ENCODE results near the gene DOCK8. TPM values are rescaled to one million over a fixed set of nuclear protein-coding genes. Genes with fewer than 3 reads are reported as not detected.

The DOCK8 gene
- total RNA-seq, 1 experiment from 2014 or later = 0.37 TPM

DNA sequence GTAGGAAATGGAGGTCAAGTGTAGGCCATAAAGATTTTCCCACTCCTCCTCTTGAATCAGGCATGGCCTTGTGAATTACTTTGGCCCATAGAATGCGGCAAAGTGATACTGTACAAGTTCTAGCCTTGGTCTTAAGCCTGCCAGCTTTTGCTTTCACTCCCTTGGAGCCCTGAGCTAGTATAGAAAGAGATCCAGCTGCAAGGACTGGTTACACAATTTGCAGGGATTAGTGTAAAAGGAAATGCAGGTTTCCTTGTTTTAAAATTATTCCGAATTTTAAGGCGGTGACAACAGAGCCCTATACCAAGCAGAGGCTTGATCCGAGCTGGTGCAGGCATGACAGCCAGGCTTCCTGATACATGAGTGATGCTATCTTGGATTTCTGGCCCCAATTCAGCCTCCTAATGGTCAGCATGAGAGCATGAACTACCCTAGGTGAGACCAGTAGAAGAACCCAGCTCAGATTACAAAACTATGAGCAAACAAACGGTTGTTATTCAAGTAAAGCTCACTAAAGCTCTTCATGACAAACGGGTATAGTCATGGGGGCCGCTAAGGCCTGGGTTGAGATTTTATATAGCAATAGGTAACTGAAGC, 257.9 kb downstream of the DOCK8 start:
- Histone ChIP-seq H3K9me3 (ENCODE audit: control insufficient read depth in 1 of 2, insufficient read depth in 1 of 2, low read depth in 1 of 2, low read length in 2 of 2) (no peaks in the 10 kb centered on the region), H4K20me1 (ENCODE audit: insufficient read depth) (no peaks in the 10 kb centered on the region), H3K9ac (ENCODE audit: low read length) (no peak overlapping the region), H3K4me1 (ENCODE audit: control insufficient read depth in 1 of 2, insufficient read depth in 2 of 2, low read length in 2 of 2) (peaks cover 6 to 22% of the 10 kb centered on the region in 2 experiments; a peak in 3 of 4 replicates), H3K79me2 (ENCODE audit: insufficient read depth, low read length) (no peaks in the 10 kb centered on the region), H2AFZ (ENCODE audit: low read depth, low read length, poor library complexity, severe bottlenecking) (no peak overlapping the region), H3K4me2 (ENCODE audit: low read length) (no peak overlapping the region), H3K4me3 (replicated peaks in 1 of 2; ENCODE audit: low read depth in 1 of 2, low read length in 2 of 2) (no peak overlapping the region), H3K9me2 (ENCODE audit: insufficient read depth) (no peaks in the 10 kb centered on the region), H3K36me3 (ENCODE audit: control insufficient read depth in 1 of 2, insufficient read depth in 2 of 2, low read length in 2 of 2) (no peaks in the 10 kb centered on the region), H3K27ac (ENCODE audit: low read depth, low read length) (no peak overlapping the region), H3K27me3 (ENCODE audit: insufficient read depth, low read length) (no peaks in the 10 kb centered on the region)
- ATAC-seq = no peak
- ChIA-PET RAD21 (ENCODE audit: low non-redundant PET in 1 of 2, low total read pairs in 2 of 2, uncharacterized antibody in 2 of 2, unreplicated experiment in 2 of 2) (no interaction called here), POLR2A (no interaction called here), CTCF (no interaction called here)
- intact Hi-C loops (cut with micrococcal nuclease) = no loop called here
- no peak for DNase-seq (ENCODE audit: low read depth, low spot score)
- no TSS peak for BruUV-seq (replicated peaks)
- TF ChIP-seq, protein P1, sequence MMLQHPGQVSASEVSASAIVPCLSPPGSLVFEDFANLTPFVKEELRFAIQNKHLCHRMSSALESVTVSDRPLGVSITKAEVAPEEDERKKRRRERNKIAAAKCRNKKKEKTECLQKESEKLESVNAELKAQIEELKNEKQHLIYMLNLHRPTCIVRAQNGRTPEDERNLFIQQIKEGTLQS (IDR thresholded peaks at IDR 0.05) = no peak
- TF ChIP-seq POLR2AphosphoS5 (IDR thresholded peaks at IDR 0.05; ENCODE audit: low read depth, low read length) (no peak), RAD21 (IDR thresholded peaks at IDR 0.05; ENCODE audit: low read depth) (no peak), SP1 (IDR thresholded peaks at IDR 0.05; ENCODE audit: low read depth) (no peak), YY1 (IDR thresholded peaks at IDR 0.05; ENCODE audit: extremely low read depth, insufficient replicate concordance, low read depth, low read length) (no peak), JUND (IDR thresholded peaks at IDR 0.05) (no peak), FOSL1 (IDR thresholded peaks at IDR 0.05; ENCODE audit: low read depth) (no peak), CBX3 (IDR thresholded peaks at IDR 0.05; ENCODE audit: low read depth) (no peak), ZNF274 (IDR thresholded peaks at IDR 0.05; ENCODE audit: low read depth, low read length) (no peak), CEBPB (IDR thresholded peaks at IDR 0.05; ENCODE audit: low read depth) (no peak), TCF7L2 (IDR thresholded peaks at IDR 0.05; ENCODE audit: borderline replicate concordance, extremely low read depth, insufficient read depth, insufficient read length) (no peak), EZH2phosphoT487 (IDR thresholded peaks at IDR 0.05; ENCODE audit: borderline replicate concordance) (no peak)
- TF ChIP-seq, protein P2, sequence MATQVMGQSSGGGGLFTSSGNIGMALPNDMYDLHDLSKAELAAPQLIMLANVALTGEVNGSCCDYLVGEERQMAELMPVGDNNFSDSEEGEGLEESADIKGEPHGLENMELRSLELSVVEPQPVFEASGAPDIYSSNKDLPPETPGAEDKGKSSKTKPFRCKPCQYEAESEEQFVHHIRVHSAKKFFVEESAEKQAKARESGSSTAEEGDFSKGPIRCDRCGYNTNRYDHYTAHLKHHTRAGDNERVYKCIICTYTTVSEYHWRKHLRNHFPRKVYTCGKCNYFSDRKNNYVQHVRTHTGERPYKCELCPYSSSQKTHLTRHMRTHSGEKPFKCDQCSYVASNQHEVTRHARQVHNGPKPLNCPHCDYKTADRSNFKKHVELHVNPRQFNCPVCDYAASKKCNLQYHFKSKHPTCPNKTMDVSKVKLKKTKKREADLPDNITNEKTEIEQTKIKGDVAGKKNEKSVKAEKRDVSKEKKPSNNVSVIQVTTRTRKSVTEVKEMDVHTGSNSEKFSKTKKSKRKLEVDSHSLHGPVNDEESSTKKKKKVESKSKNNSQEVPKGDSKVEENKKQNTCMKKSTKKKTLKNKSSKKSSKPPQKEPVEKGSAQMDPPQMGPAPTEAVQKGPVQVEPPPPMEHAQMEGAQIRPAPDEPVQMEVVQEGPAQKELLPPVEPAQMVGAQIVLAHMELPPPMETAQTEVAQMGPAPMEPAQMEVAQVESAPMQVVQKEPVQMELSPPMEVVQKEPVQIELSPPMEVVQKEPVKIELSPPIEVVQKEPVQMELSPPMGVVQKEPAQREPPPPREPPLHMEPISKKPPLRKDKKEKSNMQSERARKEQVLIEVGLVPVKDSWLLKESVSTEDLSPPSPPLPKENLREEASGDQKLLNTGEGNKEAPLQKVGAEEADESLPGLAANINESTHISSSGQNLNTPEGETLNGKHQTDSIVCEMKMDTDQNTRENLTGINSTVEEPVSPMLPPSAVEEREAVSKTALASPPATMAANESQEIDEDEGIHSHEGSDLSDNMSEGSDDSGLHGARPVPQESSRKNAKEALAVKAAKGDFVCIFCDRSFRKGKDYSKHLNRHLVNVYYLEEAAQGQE (IDR thresholded peaks at IDR 0.05; ENCODE audit: low read depth) = no peak
- TF ChIP-seq, protein P3, sequence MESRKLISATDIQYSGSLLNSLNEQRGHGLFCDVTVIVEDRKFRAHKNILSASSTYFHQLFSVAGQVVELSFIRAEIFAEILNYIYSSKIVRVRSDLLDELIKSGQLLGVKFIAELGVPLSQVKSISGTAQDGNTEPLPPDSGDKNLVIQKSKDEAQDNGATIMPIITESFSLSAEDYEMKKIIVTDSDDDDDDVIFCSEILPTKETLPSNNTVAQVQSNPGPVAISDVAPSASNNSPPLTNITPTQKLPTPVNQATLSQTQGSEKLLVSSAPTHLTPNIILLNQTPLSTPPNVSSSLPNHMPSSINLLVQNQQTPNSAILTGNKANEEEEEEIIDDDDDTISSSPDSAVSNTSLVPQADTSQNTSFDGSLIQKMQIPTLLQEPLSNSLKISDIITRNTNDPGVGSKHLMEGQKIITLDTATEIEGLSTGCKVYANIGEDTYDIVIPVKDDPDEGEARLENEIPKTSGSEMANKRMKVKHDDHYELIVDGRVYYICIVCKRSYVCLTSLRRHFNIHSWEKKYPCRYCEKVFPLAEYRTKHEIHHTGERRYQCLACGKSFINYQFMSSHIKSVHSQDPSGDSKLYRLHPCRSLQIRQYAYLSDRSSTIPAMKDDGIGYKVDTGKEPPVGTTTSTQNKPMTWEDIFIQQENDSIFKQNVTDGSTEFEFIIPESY (IDR thresholded peaks at IDR 0.05; ENCODE audit: extremely low read depth, insufficient replicate concordance, low read length) = no peak

Measured in HCT116 (cell line).